HepG2 (cell line): ENCODE data around the gene SMCO4. TPM values are rescaled to one million over a fixed set of nuclear protein-coding genes. Genes with fewer than 3 reads are reported as not detected.

Experiments used
- ATF4 ChIP-seq, 2 experiments: fragments of 450-650 bp in 1 of 2; sonication (generic) in 1 of 2; formaldehyde crosslinking; IDR thresholded peaks; 2 replicates each; pipeline versions ENCODE4 v1.5.0 to v1.8.0; 2020 to 2022; ENCODE audit warnings: mild to moderate bottlenecking in 1 of 2, missing genetic modification reagents in 1 of 2
- E2F2 ChIP-seq: sonication (generic); formaldehyde crosslinking; IDR thresholded peaks from 2 replicates; pipeline ENCODE4 v1.4.0; 2020; ENCODE audit warnings: missing genetic modification reagents, borderline replicate concordance
- GTF3A ChIP-seq: sonication (generic); formaldehyde crosslinking; conservative IDR thresholded peaks from 2 replicates; pipeline ENCODE4 v1.4.0; 2020; ENCODE audit warnings: mild to moderate bottlenecking, missing genetic modification reagents
- HNF4G ChIP-seq, 2 experiments: sonication (generic) in 1 of 2; formaldehyde crosslinking in 1 of 2; IDR thresholded peaks; 2 replicates each; pipeline versions ENCODE4 v1.4.0 to v1.6.1; 2011 to 2020; ENCODE audit warnings: borderline replicate concordance in 2 of 2, low read depth in 2 of 2, mild to moderate bottlenecking in 2 of 2, low read length in 1 of 2, missing genetic modification reagents in 1 of 2, moderate library complexity in 1 of 2
- MAX ChIP-seq: IDR thresholded peaks from 2 replicates; pipeline ENCODE4 v1.6.1; 2012; ENCODE audit warnings: inconsistent platforms
- MAZ ChIP-seq, 2 experiments: sonication (generic) in 1 of 2; formaldehyde crosslinking in 1 of 2; IDR thresholded peaks; 2 replicates each; pipeline versions ENCODE4 v1.5.0 to v1.6.1; 2012 to 2020; ENCODE audit warnings: low read depth in 2 of 2, mild to moderate bottlenecking in 2 of 2, borderline replicate concordance in 1 of 2, improper control_type of control experiment in 1 of 2, low read length in 1 of 2, missing genetic modification reagents in 1 of 2, moderate library complexity in 1 of 2
- PAXIP1 ChIP-seq: sonication (generic); formaldehyde crosslinking; conservative IDR thresholded peaks from 2 replicates; pipeline ENCODE4 v1.4.0; 2020; ENCODE audit warnings: mild to moderate bottlenecking, missing genetic modification reagents, moderate library complexity
- RBM39 ChIP-seq: fragments of 200-400 bp; formaldehyde crosslinking; IDR thresholded peaks from one replicate; pipeline ENCODE4 v1.6.1; 2018; ENCODE audit warnings: antibody characterized with exemption, mild to moderate bottlenecking, low read depth, low read length; ENCODE audit not compliant: poor library complexity, severe bottlenecking
- REPIN1 ChIP-seq: sonication (generic); formaldehyde crosslinking; IDR thresholded peaks from 2 replicates; pipeline ENCODE4 v1.8.0; 2022; ENCODE audit warnings: missing genetic modification reagents, low read depth, mild to moderate bottlenecking, borderline replicate concordance
- SIX1 ChIP-seq: sonication (generic); formaldehyde crosslinking; IDR thresholded peaks from 2 replicates; pipeline ENCODE4 v1.4.0; 2020; ENCODE audit warnings: missing genetic modification reagents, borderline replicate concordance
- ZBTB7B ChIP-seq: sonication (generic); formaldehyde crosslinking; IDR thresholded peaks from 2 replicates; pipeline ENCODE4 v1.4.0; 2020; ENCODE audit warnings: missing genetic modification reagents
- ZFP36 ChIP-seq: fragments of 150-350 bp; IDR thresholded peaks from 2 replicates; pipeline ENCODE4 v1.6.1; 2018; ENCODE audit warnings: borderline replicate concordance, low read length, low read depth; ENCODE audit not compliant: partially characterized antibody
- ZNF136 ChIP-seq: sonication (generic); formaldehyde crosslinking; IDR thresholded peaks from 2 replicates; pipeline ENCODE4 v1.8.1; 2022; ENCODE audit warnings: low read depth, mild to moderate bottlenecking, moderate library complexity, missing genetic modification reagents
- ZNF260 ChIP-seq: sonication (generic); formaldehyde crosslinking; IDR thresholded peaks from 2 replicates; pipeline ENCODE4 v1.4.0; 2020; ENCODE audit warnings: missing genetic modification reagents, low read depth, mild to moderate bottlenecking, borderline replicate concordance
- ZNF383 ChIP-seq: sonication (generic); formaldehyde crosslinking; IDR thresholded peaks from 2 replicates; pipeline ENCODE4 v1.4.0; 2020; ENCODE audit warnings: missing genetic modification reagents, mild to moderate bottlenecking, borderline replicate concordance
- ZNF644 ChIP-seq: IDR thresholded peaks from 2 replicates; pipeline ENCODE4 v1.6.1; 2016; ENCODE audit warnings: low read depth
- ZSCAN25 ChIP-seq: sonication (generic); formaldehyde crosslinking; IDR thresholded peaks from 2 replicates; pipeline ENCODE4 v1.8.0; 2022; ENCODE audit warnings: mild to moderate bottlenecking, missing genetic modification reagents
- ZSCAN29 ChIP-seq: sonication (generic); formaldehyde crosslinking; conservative IDR thresholded peaks from 2 replicates; pipeline ENCODE4 v1.4.0; 2020; ENCODE audit warnings: mild to moderate bottlenecking, missing genetic modification reagents
- polyA plus RNA-seq, 8 experiments: library from polyadenylated mRNA; depleted of rRNA in 3 of 8; stranded (reverse) in 7 of 8; unstranded in 1 of 8; fragments of >200 nt; fragmentation: Illumina TruSeq in 4 of 8; extraction: Trizol in 4 of 8; gene quantifications; 2 replicates each; pipeline versions ENCODE4 v1.2.1 to v1.2.3, GENCODE V29; 2011 to 2016; ENCODE audit warnings: low read depth in 4 of 8, missing spikeins in 1 of 8, mixed read lengths in 1 of 8; ENCODE audit not compliant: insufficient read depth in 1 of 8
- total RNA-seq, 5 experiments: library from RNA; depleted of rRNA; stranded (reverse); fragments of >200 nt; fragmentation: Illumina TruSeq; extraction: Trizol; gene quantifications; 2 replicates each; pipeline ENCODE4 v1.2.3, GENCODE V29; 2016; ENCODE audit warnings: low read depth in 1 of 5

The SMCO4 gene
- total and polyA plus RNA-seq, 2 of the 13 experiments (the other 11 are each of a cell fraction or from before 2014, with no cell fraction given), result 10.6 to 28.5 TPM

GRCh38 chr11:93543292-93543977 is at the start of gene SMCO4 (continued):
- TF ChIP-seq ZNF644 (peak; percentile 20; the same call in 1 of the 2 replicates), ZBTB7B (CRISPR knock-in tag) (peak; percentile 65), GTF3A (CRISPR knock-in tag) (no peak), ZNF260 (no peak), PAXIP1 (CRISPR knock-in tag) (0 out of 2 replicates have a peak, but pooled peaks have one; percentile 15), HNF4G (IDR thresholded peaks at IDR 0.05; ENCODE audit: borderline replicate concordance, low read depth, low read length) (peak; percentile 11; the same call in 1 of the 2 replicates), HNF4G (CRISPR knock-in tag; IDR thresholded peaks at IDR 0.05; ENCODE audit: borderline replicate concordance, low read depth) (no peak), MAX (peak; percentile 62; the same call in 1 of the 2 replicates), E2F2 (CRISPR knock-in tag) (no peak), REPIN1 (peak; percentile 71; the same call in 1 of the 2 replicates), RBM39 (peak; percentile 68), ZNF136 (CRISPR knock-in tag) (0 out of 2 replicates have a peak, but pooled peaks have one; percentile 36), MAZ (IDR thresholded peaks at IDR 0.05; ENCODE audit: borderline replicate concordance, low read depth, low read length) (peak; percentile 86), MAZ (CRISPR knock-in tag; IDR thresholded peaks at IDR 0.05; ENCODE audit: low read depth) (peak; percentile 78), ZNF383 (CRISPR knock-in tag) (0 out of 2 replicates have a peak, but pooled peaks have one; percentile 52), ZSCAN25 (CRISPR knock-in tag) (peak; percentile 90; the same call in 1 of the 2 replicates), ZFP36 (peak; percentile 98), ZSCAN29 (CRISPR knock-in tag) (peak; percentile 71; the same call in 1 of the 2 replicates), ATF4 (CRISPR knock-in tag; IDR thresholded peaks at IDR 0.05) (0 out of 4 replicates have a peak, but pooled peaks of 1 of the 2 experiments have one; percentile 31), SIX1 (no peak)
